ENCODE results near the gene PLEK2.

DNA sequence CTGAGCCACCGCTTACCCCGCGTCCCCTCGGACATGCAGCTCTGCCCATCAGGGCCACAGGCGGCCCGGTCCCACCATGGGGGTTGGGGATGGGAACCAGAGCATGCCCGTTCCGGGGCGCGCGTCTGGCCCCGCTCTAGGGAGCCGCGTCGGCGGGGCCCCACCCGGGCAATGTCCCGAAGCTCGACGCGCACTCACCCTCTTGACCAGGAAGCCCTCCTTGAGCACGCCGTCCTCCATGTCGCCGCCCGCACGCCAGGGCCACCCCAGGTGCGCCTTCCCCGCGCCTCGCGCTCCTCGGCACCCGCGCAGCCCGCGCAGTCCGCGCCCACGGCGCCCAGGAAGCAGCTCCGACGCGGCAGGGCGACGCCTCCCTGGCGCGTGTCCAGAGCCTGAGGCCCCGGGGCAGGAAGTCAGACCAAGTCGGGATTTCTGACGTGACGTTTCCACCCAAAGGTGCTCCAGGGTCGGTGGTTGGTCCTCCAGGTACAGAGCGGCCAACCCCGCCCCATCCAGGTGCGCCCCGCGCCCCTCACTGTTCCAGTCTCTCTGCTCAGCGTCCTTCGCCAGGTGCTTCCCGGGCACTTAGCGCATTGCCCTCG lies at the start of gene PLEK2:
- TF ChIP-seq POLR2A (IDR thresholded peaks at IDR 0.05) = no peak
- TF ChIP-seq EP300 (IDR thresholded peaks at IDR 0.05) = no peak
- TF ChIP-seq, protein P1, sequence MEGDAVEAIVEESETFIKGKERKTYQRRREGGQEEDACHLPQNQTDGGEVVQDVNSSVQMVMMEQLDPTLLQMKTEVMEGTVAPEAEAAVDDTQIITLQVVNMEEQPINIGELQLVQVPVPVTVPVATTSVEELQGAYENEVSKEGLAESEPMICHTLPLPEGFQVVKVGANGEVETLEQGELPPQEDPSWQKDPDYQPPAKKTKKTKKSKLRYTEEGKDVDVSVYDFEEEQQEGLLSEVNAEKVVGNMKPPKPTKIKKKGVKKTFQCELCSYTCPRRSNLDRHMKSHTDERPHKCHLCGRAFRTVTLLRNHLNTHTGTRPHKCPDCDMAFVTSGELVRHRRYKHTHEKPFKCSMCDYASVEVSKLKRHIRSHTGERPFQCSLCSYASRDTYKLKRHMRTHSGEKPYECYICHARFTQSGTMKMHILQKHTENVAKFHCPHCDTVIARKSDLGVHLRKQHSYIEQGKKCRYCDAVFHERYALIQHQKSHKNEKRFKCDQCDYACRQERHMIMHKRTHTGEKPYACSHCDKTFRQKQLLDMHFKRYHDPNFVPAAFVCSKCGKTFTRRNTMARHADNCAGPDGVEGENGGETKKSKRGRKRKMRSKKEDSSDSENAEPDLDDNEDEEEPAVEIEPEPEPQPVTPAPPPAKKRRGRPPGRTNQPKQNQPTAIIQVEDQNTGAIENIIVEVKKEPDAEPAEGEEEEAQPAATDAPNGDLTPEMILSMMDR (IDR thresholded peaks at IDR 0.05) = no peak
- peak in 1 of 2 donors; percentile 13 for TF ChIP-seq POLR2AphosphoS5 (IDR thresholded peaks at IDR 0.05)

Data from upper lobe of left lung (tissue), 4 donors.